HepG2 (cell line): ENCODE results near the gene SNX3. TPM values are rescaled to one million over a fixed set of nuclear protein-coding genes. Genes with fewer than 3 reads are reported as not detected.

Experiments used
- BORCS8-MEF2B ChIP-seq: sonication (generic); formaldehyde crosslinking; IDR thresholded peaks from 2 replicates; pipeline ENCODE4 v1.8.0; 2022; ENCODE audit warnings: mild to moderate bottlenecking, missing genetic modification reagents
- CBFB ChIP-seq: sonication (generic); formaldehyde crosslinking; IDR thresholded peaks from 2 replicates; pipeline ENCODE4 v1.4.0; 2020; ENCODE audit warnings: missing genetic modification reagents
- ELF4 ChIP-seq: sonication (generic); formaldehyde crosslinking; IDR thresholded peaks from 2 replicates; pipeline ENCODE4 v1.5.0; 2020; ENCODE audit warnings: missing genetic modification reagents, mild to moderate bottlenecking, moderate library complexity, borderline replicate concordance
- MEIS1 ChIP-seq: sonication (generic); formaldehyde crosslinking; IDR thresholded peaks from 2 replicates; pipeline ENCODE4 v1.9.0; 2021; ENCODE audit warnings: mild to moderate bottlenecking, missing genetic modification reagents, moderate library complexity, borderline replicate concordance
- NPAS2 ChIP-seq: sonication (generic); formaldehyde crosslinking; IDR thresholded peaks from 2 replicates; pipeline ENCODE4 v1.8.0; 2022; ENCODE audit warnings: mild to moderate bottlenecking, missing genetic modification reagents, borderline replicate concordance
- PHF8 ChIP-seq: sonication (generic); formaldehyde crosslinking; IDR thresholded peaks from 2 replicates; pipeline ENCODE4 v1.5.0; 2020; ENCODE audit warnings: missing genetic modification reagents
- SAFB2 ChIP-seq: sonication (generic); formaldehyde crosslinking; IDR thresholded peaks from 2 replicates; pipeline ENCODE4 v1.5.1; 2020; ENCODE audit warnings: missing genetic modification reagents, low read depth, mild to moderate bottlenecking, borderline replicate concordance
- SRF ChIP-seq: IDR thresholded peaks from 2 replicates; pipeline ENCODE4 v1.6.1; 2011; ENCODE audit warnings: mild to moderate bottlenecking, low read depth, low read length, moderate library complexity
- TGIF2 ChIP-seq: IDR thresholded peaks from 2 replicates; pipeline ENCODE4 v1.6.1; 2016; ENCODE audit warnings: control low read depth, missing compliant biosample characterization
- ZBTB42 ChIP-seq: sonication (generic); formaldehyde crosslinking; IDR thresholded peaks from 2 replicates; pipeline ENCODE4 v1.5.0; 2020; ENCODE audit warnings: mild to moderate bottlenecking, missing genetic modification reagents
- ZNF20 ChIP-seq: sonication (generic); formaldehyde crosslinking; IDR thresholded peaks from 2 replicates; pipeline ENCODE4 v1.4.0; 2020; ENCODE audit warnings: mild to moderate bottlenecking, moderate library complexity, missing genetic modification reagents
- ZNF333 ChIP-seq: sonication (generic); formaldehyde crosslinking; IDR thresholded peaks from 2 replicates; pipeline ENCODE4 v1.4.0; 2020; ENCODE audit warnings: mild to moderate bottlenecking, missing genetic modification reagents, borderline replicate concordance
- ZNF563 ChIP-seq: sonication (generic); formaldehyde crosslinking; IDR thresholded peaks from 2 replicates; pipeline ENCODE4 v1.8.0; 2022; ENCODE audit warnings: mild to moderate bottlenecking, moderate library complexity, missing genetic modification reagents
- ZNF567 ChIP-seq: sonication (generic); formaldehyde crosslinking; IDR thresholded peaks from 2 replicates; pipeline ENCODE4 v1.8.1; 2023; ENCODE audit warnings: mild to moderate bottlenecking, missing genetic modification reagents, borderline replicate concordance
- ZNF772 ChIP-seq: sonication (generic); formaldehyde crosslinking; IDR thresholded peaks from 2 replicates; pipeline ENCODE4 v1.5.0; 2020; ENCODE audit warnings: mild to moderate bottlenecking, missing genetic modification reagents
- polyA plus RNA-seq, 8 experiments: library from polyadenylated mRNA; depleted of rRNA in 3 of 8; stranded (reverse) in 7 of 8; unstranded in 1 of 8; fragments of >200 nt; fragmentation: Illumina TruSeq in 4 of 8; extraction: Trizol in 4 of 8; gene quantifications; 2 replicates each; pipeline versions ENCODE4 v1.2.1 to v1.2.3, GENCODE V29; 2011 to 2016; ENCODE audit warnings: low read depth in 4 of 8, missing spikeins in 1 of 8, mixed read lengths in 1 of 8; ENCODE audit not compliant: insufficient read depth in 1 of 8
- total RNA-seq, 5 experiments: library from RNA; depleted of rRNA; stranded (reverse); fragments of >200 nt; fragmentation: Illumina TruSeq; extraction: Trizol; gene quantifications; 2 replicates each; pipeline ENCODE4 v1.2.3, GENCODE V29; 2016; ENCODE audit warnings: low read depth in 1 of 5
- TF ChIP-seq, protein P1 (sequence below): sonication (generic); formaldehyde crosslinking; IDR thresholded peaks from 2 replicates; pipeline ENCODE4 v1.4.0; 2020; ENCODE audit warnings: missing genetic modification reagents, borderline replicate concordance
- TF ChIP-seq, protein P2 (sequence below): sonication (generic); formaldehyde crosslinking; IDR thresholded peaks from 2 replicates; pipeline ENCODE4 v1.9.0; 2022; ENCODE audit warnings: missing genetic modification reagents, mild to moderate bottlenecking, borderline replicate concordance
- TF ChIP-seq, protein P3 (sequence below): sonication (generic); formaldehyde crosslinking; IDR thresholded peaks from 2 replicates; pipeline ENCODE4 v1.9.0; 2022; ENCODE audit warnings: low read depth, missing genetic modification reagents
- TF ChIP-seq, protein P4 (sequence below): sonication (generic); formaldehyde crosslinking; IDR thresholded peaks from 2 replicates; pipeline ENCODE4 v1.5.1; 2020; ENCODE audit warnings: missing genetic modification reagents, mild to moderate bottlenecking, borderline replicate concordance

Gene SNX3
- total and polyA plus RNA-seq, 2 of the 13 experiments (the other 11 are each of a cell fraction or from before 2014, with no cell fraction given): 84.9 to 226 TPM

DNA sequence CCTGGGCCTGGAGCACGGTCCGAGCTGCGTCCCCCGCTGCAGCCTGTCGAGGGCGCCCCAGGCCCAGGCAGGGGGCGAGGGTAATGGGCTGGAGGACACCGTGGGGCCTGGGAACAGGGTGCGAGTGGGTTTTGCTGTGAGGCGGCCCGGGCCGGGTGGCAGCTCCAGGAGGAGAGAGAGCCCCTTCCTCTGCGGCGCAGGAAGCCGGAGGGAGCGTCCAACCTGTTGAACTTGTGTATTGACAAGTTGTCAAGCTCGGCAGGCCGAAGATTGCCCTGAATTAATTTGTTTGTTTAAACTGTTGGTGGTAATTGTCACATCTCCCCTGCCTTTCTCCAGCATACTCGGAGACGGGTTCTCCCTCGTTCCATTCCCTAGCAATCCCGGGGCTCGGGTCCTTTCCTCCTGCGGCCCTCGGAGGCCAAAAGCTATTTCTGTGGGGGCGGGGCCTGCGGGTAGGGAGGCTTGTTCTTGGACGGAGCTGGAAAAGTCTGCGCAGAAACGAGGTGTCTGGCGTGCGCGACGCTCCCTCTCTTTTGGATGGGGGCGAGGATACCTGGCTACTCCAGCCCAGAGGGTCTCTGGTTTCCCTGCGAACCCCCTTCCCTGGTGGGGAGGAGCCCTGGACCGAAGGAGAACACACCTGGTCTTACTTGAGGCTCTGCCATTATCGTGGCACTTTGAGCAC, 85.1 kb downstream of the SNX3 start (continued):
- TF ChIP-seq, protein P1, sequence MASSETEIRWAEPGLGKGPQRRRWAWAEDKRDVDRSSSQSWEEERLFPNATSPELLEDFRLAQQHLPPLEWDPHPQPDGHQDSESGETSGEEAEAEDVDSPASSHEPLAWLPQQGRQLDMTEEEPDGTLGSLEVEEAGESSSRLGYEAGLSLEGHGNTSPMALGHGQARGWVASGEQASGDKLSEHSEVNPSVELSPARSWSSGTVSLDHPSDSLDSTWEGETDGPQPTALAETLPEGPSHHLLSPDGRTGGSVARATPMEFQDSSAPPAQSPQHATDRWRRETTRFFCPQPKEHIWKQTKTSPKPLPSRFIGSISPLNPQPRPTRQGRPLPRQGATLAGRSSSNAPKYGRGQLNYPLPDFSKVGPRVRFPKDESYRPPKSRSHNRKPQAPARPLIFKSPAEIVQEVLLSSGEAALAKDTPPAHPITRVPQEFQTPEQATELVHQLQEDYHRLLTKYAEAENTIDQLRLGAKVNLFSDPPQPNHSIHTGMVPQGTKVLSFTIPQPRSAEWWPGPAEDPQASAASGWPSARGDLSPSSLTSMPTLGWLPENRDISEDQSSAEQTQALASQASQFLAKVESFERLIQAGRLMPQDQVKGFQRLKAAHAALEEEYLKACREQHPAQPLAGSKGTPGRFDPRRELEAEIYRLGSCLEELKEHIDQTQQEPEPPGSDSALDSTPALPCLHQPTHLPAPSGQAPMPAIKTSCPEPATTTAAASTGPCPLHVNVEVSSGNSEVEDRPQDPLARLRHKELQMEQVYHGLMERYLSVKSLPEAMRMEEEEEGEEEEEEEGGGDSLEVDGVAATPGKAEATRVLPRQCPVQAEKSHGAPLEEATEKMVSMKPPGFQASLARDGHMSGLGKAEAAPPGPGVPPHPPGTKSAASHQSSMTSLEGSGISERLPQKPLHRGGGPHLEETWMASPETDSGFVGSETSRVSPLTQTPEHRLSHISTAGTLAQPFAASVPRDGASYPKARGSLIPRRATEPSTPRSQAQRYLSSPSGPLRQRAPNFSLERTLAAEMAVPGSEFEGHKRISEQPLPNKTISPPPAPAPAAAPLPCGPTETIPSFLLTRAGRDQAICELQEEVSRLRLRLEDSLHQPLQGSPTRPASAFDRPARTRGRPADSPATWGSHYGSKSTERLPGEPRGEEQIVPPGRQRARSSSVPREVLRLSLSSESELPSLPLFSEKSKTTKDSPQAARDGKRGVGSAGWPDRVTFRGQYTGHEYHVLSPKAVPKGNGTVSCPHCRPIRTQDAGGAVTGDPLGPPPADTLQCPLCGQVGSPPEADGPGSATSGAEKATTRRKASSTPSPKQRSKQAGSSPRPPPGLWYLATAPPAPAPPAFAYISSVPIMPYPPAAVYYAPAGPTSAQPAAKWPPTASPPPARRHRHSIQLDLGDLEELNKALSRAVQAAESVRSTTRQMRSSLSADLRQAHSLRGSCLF (CRISPR knock-in tag): no peak
- TF ChIP-seq BORCS8-MEF2B (CRISPR knock-in tag): no peak
- no peak for TF ChIP-seq ZBTB42 (CRISPR knock-in tag)
- TF ChIP-seq, protein P2, sequence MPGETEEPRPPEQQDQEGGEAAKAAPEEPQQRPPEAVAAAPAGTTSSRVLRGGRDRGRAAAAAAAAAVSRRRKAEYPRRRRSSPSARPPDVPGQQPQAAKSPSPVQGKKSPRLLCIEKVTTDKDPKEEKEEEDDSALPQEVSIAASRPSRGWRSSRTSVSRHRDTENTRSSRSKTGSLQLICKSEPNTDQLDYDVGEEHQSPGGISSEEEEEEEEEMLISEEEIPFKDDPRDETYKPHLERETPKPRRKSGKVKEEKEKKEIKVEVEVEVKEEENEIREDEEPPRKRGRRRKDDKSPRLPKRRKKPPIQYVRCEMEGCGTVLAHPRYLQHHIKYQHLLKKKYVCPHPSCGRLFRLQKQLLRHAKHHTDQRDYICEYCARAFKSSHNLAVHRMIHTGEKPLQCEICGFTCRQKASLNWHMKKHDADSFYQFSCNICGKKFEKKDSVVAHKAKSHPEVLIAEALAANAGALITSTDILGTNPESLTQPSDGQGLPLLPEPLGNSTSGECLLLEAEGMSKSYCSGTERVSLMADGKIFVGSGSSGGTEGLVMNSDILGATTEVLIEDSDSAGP: peak; percentile 26; the same call in 1 of the 2 replicates
- TF ChIP-seq PHF8 (CRISPR knock-in tag): peak; percentile 31
- TF ChIP-seq CBFB (CRISPR knock-in tag): no peak
- no peak for TF ChIP-seq SAFB2 (CRISPR knock-in tag)
- TF ChIP-seq ZNF563 (CRISPR knock-in tag): no peak
- no peak for TF ChIP-seq ZNF20 (CRISPR knock-in tag)
- TF ChIP-seq ZNF772 (CRISPR knock-in tag): no peak
- TF ChIP-seq, protein P3, sequence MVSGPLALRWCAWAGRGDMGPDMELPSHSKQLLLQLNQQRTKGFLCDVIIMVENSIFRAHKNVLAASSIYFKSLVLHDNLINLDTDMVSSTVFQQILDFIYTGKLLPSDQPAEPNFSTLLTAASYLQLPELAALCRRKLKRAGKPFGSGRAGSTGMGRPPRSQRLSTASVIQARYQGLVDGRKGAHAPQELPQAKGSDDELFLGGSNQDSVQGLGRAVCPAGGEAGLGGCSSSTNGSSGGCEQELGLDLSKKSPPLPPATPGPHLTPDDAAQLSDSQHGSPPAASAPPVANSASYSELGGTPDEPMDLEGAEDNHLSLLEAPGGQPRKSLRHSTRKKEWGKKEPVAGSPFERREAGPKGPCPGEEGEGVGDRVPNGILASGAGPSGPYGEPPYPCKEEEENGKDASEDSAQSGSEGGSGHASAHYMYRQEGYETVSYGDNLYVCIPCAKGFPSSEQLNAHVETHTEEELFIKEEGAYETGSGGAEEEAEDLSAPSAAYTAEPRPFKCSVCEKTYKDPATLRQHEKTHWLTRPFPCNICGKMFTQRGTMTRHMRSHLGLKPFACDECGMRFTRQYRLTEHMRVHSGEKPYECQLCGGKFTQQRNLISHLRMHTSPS (CRISPR knock-in tag): no peak
- TF ChIP-seq, protein P4, sequence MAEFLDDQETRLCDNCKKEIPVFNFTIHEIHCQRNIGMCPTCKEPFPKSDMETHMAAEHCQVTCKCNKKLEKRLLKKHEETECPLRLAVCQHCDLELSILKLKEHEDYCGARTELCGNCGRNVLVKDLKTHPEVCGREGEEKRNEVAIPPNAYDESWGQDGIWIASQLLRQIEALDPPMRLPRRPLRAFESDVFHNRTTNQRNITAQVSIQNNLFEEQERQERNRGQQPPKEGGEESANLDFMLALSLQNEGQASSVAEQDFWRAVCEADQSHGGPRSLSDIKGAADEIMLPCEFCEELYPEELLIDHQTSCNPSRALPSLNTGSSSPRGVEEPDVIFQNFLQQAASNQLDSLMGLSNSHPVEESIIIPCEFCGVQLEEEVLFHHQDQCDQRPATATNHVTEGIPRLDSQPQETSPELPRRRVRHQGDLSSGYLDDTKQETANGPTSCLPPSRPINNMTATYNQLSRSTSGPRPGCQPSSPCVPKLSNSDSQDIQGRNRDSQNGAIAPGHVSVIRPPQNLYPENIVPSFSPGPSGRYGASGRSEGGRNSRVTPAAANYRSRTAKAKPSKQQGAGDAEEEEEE (CRISPR knock-in tag): no peak
- no peak for TF ChIP-seq NPAS2
- TF ChIP-seq SRF: no peak
- no peak for TF ChIP-seq ELF4 (CRISPR knock-in tag)
- no peak for TF ChIP-seq ZNF333 (CRISPR knock-in tag)
- TF ChIP-seq ZNF567 (CRISPR knock-in tag): no peak
- TF ChIP-seq TGIF2 (CRISPR knock-in tag): no peak
- TF ChIP-seq MEIS1 (CRISPR knock-in tag): no peak
